ENCODE data around the gene TMEM205.

DNA sequence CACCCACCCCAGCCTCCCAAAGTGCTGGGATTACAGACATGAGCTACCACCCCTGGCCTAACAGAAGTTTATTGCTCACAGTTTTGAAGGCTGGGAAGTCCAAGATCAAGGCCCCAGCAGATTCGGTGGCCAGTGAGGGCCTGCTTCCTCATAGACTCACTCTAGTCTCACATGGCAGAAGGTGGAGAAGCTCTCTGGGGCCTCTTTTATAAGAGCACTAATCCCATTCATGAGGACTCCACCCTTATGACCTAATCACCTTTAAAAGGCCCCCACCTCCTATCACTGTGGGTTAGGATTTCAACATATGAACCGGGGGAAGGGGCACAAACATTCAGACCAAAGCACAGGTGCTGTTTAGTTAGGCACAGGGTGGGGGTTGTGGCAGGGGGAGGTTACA lies 21.5 kb upstream of the TMEM205 start:
- TF ChIP-seq CHD4 (IDR thresholded peaks at IDR 0.05) (no peak), JUND (IDR thresholded peaks at IDR 0.05; ENCODE audit: low read depth, low read length) (no peak), HDGF (IDR thresholded peaks at IDR 0.05) (no peak), TCF7 (IDR thresholded peaks at IDR 0.05; ENCODE audit: borderline replicate concordance) (no peak), RFX5 (IDR thresholded peaks at IDR 0.05; ENCODE audit: low read depth, low read length) (no peak), ZBED1 (IDR thresholded peaks at IDR 0.05; ENCODE audit: borderline replicate concordance) (no peak)
- TF ChIP-seq, protein P1, sequence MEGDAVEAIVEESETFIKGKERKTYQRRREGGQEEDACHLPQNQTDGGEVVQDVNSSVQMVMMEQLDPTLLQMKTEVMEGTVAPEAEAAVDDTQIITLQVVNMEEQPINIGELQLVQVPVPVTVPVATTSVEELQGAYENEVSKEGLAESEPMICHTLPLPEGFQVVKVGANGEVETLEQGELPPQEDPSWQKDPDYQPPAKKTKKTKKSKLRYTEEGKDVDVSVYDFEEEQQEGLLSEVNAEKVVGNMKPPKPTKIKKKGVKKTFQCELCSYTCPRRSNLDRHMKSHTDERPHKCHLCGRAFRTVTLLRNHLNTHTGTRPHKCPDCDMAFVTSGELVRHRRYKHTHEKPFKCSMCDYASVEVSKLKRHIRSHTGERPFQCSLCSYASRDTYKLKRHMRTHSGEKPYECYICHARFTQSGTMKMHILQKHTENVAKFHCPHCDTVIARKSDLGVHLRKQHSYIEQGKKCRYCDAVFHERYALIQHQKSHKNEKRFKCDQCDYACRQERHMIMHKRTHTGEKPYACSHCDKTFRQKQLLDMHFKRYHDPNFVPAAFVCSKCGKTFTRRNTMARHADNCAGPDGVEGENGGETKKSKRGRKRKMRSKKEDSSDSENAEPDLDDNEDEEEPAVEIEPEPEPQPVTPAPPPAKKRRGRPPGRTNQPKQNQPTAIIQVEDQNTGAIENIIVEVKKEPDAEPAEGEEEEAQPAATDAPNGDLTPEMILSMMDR (IDR thresholded peaks at IDR 0.05 in 2 of 3, conservative IDR thresholded peaks at IDR 0.05 in 1 of 3; ENCODE audit: control insufficient read depth in 2 of 3, extremely low read depth in 1 of 3, insufficient read depth in 1 of 3, low read depth in 3 of 3, low read length in 3 of 3), result no peak
- TF ChIP-seq, protein P2, sequence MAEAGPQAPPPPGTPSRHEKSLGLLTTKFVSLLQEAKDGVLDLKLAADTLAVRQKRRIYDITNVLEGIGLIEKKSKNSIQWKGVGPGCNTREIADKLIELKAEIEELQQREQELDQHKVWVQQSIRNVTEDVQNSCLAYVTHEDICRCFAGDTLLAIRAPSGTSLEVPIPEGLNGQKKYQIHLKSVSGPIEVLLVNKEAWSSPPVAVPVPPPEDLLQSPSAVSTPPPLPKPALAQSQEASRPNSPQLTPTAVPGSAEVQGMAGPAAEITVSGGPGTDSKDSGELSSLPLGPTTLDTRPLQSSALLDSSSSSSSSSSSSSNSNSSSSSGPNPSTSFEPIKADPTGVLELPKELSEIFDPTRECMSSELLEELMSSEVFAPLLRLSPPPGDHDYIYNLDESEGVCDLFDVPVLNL (IDR thresholded peaks at IDR 0.05; ENCODE audit: low read depth, low read length), result no peak
